A673 (cell line): ENCODE data around the gene ITGB3. TPM values are rescaled to one million over a fixed set of nuclear protein-coding genes. Genes with fewer than 3 reads are reported as not detected.

Experiments
- BruUV-seq: library from RNA; stranded (reverse); fragments of 400-500 nt; replicated peaks from 2 replicates; lab custom pipeline; 2021; lab: Mats Ljungman, UMichigan
- CTCF ChIA-PET: fragments of 300-600 bp; sonication (Branson Sonifier 250); formaldehyde crosslinking; loops from one replicate; lab custom pipeline; 2022; ENCODE audit warnings: antibody characterized with exemption; lab: Charles Lee
- POLR2A ChIA-PET: fragments of 300-600 bp; sonication (Branson Sonifier 250); formaldehyde crosslinking; loops from one replicate; lab custom pipeline; 2022; ENCODE audit warnings: antibody characterized with exemption; ENCODE audit not compliant: low non-redundant PET; lab: Charles Lee
- DNase-seq: peaks from one replicate; pipeline ENCODE4 v3.0.0-alpha.2; 2015; ENCODE audit warnings: low spot score
- H3K27ac ChIP-seq: fragments of 200-600 bp; sonication (generic); 2 replicates; pipeline ENCODE4 v1.5.1; 2016; ENCODE audit warnings: mixed run types, low read depth, mild to moderate bottlenecking, mixed read lengths, antibody characterized with exemption, low read length; ENCODE audit not compliant: poor library complexity, severe bottlenecking
- H3K27me3 ChIP-seq: fragments of 200-600 bp; sonication (generic); replicated peaks from 2 replicates; pipeline ENCODE4 v1.6.1; 2017; ENCODE audit warnings: mixed run types, low read depth, mild to moderate bottlenecking, mixed read lengths, antibody characterized with exemption, low read length; ENCODE audit not compliant: insufficient read depth, poor library complexity
- H3K36me3 ChIP-seq: fragments of 200-600 bp; sonication (generic); 2 replicates; pipeline ENCODE4 v1.6.1; 2016; ENCODE audit warnings: mixed run types, mild to moderate bottlenecking, mixed read lengths, antibody characterized with exemption, low read length; ENCODE audit not compliant: insufficient read depth, poor library complexity, severe bottlenecking
- H3K4me1 ChIP-seq: fragments of 200-600 bp; sonication (generic); 2 replicates; pipeline ENCODE4 v1.6.1; 2017; ENCODE audit warnings: mixed run types, mild to moderate bottlenecking, mixed read lengths, antibody characterized with exemption, low read length; ENCODE audit not compliant: insufficient read depth, poor library complexity, severe bottlenecking
- H3K4me3 ChIP-seq: fragments of 200-600 bp; sonication (generic); 2 replicates; pipeline ENCODE4 v1.5.1; 2016; ENCODE audit warnings: low read depth, mixed run types, mild to moderate bottlenecking, mixed read lengths, low read length; ENCODE audit not compliant: poor library complexity, severe bottlenecking
- H3K9me3 ChIP-seq: fragments of 200-600 bp; sonication (generic); 2 replicates; pipeline ENCODE4 v1.6.1; 2016; ENCODE audit warnings: mixed run types, low read depth, mild to moderate bottlenecking, mixed read lengths, antibody characterized with exemption, low read length; ENCODE audit not compliant: poor library complexity, severe bottlenecking
- CTCF ChIP-seq: fragments of 300-800, 200-600 bp; sonication (generic); conservative IDR thresholded peaks from 2 replicates; pipeline ENCODE4 v1.5.1; 2017; ENCODE audit warnings: low read depth, mild to moderate bottlenecking, antibody characterized with exemption, low read length, moderate library complexity, mixed read lengths
- EZH2 ChIP-seq: fragments of 200-600 bp; sonication (generic); IDR thresholded peaks from 2 replicates; pipeline ENCODE4 v1.6.1; 2017; ENCODE audit warnings: borderline replicate concordance, low read depth, mild to moderate bottlenecking, mixed read lengths, antibody characterized with exemption, low read length; ENCODE audit not compliant: poor library complexity, severe bottlenecking
- intact Hi-C: fragments of 100-400 bp; cut with micrococcal nuclease; formaldehyde crosslinking; loops from one replicate; pipeline ENCODE4 v1.10.0; 2022; ENCODE audit not compliant: unreplicated experiment
- total RNA-seq: library from RNA; stranded (reverse); gene quantifications from 2 replicates; pipeline ENCODE4 v1.2.3, GENCODE V29; 2021

Gene ITGB3
- total RNA-seq, 1 experiment from 2014 or later: not detected

- ChIA-PET POLR2A (no interaction called here), CTCF (no interaction called here)
- H3K4me1 ChIP-seq: peaks cover 8% of the 10 kb centered on the region
- no peak overlapping the region for H3K4me3 ChIP-seq
- no peak for TF ChIP-seq EZH2
- TF ChIP-seq CTCF: no peak
- no peaks in the 10 kb centered on the region for H3K9me3 ChIP-seq
- H3K27me3 ChIP-seq: no peaks in the 10 kb centered on the region
- DNase-seq: peak; percentile 80
- H3K27ac ChIP-seq: peak overlapping the region; percentile 37
- intact Hi-C loops: no loop called here
- no TSS peak for BruUV-seq
- no peaks in the 10 kb centered on the region for H3K36me3 ChIP-seq
Observed at GRCh38 chr17:47239967-47240651, 13.5 kb upstream of the ITGB3 start.

- no peaks in the 10 kb centered on the region for H3K9me3 ChIP-seq
- H3K27ac ChIP-seq: no peak overlapping the region
- no peak overlapping the region for H3K4me3 ChIP-seq
- no peaks in the 10 kb centered on the region for H3K27me3 ChIP-seq
- ChIA-PET POLR2A (no interaction called here), CTCF (no interaction called here)
- intact Hi-C loops: no loop called here
- no peak for TF ChIP-seq CTCF
- TF ChIP-seq EZH2: no peak
- no TSS peak for BruUV-seq
- H3K4me1 ChIP-seq: peaks cover 8% of the 10 kb centered on the region
- DNase-seq: no peak
- no peaks in the 10 kb centered on the region for H3K36me3 ChIP-seq
Observed at GRCh38 chr17:47240806-47241205, 12.8 kb upstream of the ITGB3 start.

GRCh38 chr17:47242648-47243047 lies 11.0 kb upstream of the ITGB3 start:
- H3K9me3 ChIP-seq: no peaks in the 10 kb centered on the region
- no TSS peak for BruUV-seq
- H3K36me3 ChIP-seq: no peaks in the 10 kb centered on the region
- peaks cover 8% of the 10 kb centered on the region for H3K4me1 ChIP-seq
- POLR2A ChIA-PET: no interaction called here
- H3K4me3 ChIP-seq: no peak overlapping the region
- TF ChIP-seq EZH2 (no peak), CTCF (no peak)
- H3K27me3 ChIP-seq: no peaks in the 10 kb centered on the region
- no peak overlapping the region for H3K27ac ChIP-seq
- no peak for DNase-seq
- CTCF ChIA-PET: no interaction called here
- intact Hi-C loops: no loop called here
